ENCODE data around the gene ASB8.

The ASB8 gene

DNA sequence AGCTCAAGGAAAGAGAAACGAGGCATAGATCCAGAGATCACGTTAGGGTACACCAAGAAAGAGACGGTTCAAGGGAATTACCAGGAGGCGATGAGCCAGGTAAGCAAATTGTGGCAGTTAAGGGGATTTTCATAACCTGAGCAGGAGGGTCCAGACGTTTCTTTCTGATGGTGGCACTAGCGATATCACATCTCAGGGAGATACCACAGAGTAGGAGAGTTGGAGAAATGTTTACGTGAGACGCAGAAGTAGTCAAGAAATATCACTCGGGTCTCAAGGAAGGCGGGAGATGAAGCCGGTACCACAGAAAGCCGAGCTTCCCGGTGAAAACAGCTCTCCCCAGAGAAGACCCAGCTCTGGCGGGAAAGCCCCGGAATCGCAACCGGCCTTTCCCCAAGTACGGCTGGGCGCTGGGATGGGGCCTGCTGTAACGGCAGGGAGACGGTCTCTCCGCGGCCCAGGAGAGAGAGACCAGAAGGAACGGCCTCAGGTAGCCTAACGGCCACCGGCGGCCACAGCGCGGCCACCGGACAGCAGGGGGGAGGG, 51.9 kb downstream of the ASB8 start:
- Histone ChIP-seq H3K27me3 (ENCODE audit: control insufficient read depth, insufficient read depth, low read length) (peaks cover 19% of the 10 kb centered on the region; the same call in 1 of the 2 replicates), H3K4me1 (ENCODE audit: control insufficient read depth, insufficient read depth, low read length) (peaks cover 13% of the 10 kb centered on the region), H3K36me3 (ENCODE audit: control insufficient read depth, insufficient read depth, low read length) (no peaks in the 10 kb centered on the region), H3K4me3 (ENCODE audit: low read depth, low read length) (peak overlapping the region; percentile 87), H3K9me3 (ENCODE audit: control insufficient read depth, insufficient read depth, low read length) (no peaks in the 10 kb centered on the region), H3K9ac (ENCODE audit: low read depth, low read length) (peak overlapping the region; percentile 89), H3K27ac (ENCODE audit: low read depth, low read length) (peak overlapping the region; percentile 98)

DNA sequence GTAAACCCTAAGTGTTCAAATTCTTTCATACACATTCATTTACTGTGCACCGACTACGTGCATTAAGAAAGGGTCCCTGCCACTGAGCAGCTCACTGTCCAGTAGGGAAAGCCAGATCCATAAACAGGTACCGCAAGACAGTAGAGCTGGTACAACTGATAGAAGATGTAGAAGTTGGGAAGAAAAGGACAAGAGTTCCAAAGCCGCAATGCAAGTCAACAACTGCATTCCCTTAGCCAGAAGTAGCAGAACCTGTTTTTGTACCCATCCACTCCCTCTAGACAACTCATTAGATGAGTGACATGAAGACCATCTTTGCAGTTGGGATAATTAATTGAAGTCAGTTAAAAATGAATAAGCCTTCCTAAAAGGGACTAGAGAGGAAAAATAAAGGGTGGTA, 52.8 kb downstream of the ASB8 start:
- Histone ChIP-seq H3K36me3 (ENCODE audit: control insufficient read depth, insufficient read depth, low read length) (no peaks in the 10 kb centered on the region), H3K9me3 (ENCODE audit: control insufficient read depth, insufficient read depth, low read length) (no peaks in the 10 kb centered on the region), H3K27me3 (ENCODE audit: control insufficient read depth, insufficient read depth, low read length) (peaks cover 11% of the 10 kb centered on the region; the same call in 1 of the 2 replicates), H3K4me1 (ENCODE audit: control insufficient read depth, insufficient read depth, low read length) (peaks cover 13% of the 10 kb centered on the region), H3K4me3 (ENCODE audit: low read depth, low read length) (peak overlapping the region; percentile 87), H3K27ac (ENCODE audit: low read depth, low read length) (no peak overlapping the region), H3K9ac (ENCODE audit: low read depth, low read length) (no peak overlapping the region)

All from HUES48 (cell line).